ENCODE data around the gene VGLL4.
"Not testable (repeated sequence)": the region's sequence is repeated elsewhere in the genome, so short reads cannot be mapped to it uniquely, and the experiment has no call there.

The VGLL4 gene

GRCh38 chr3:11601446-11602238 lies 42.1 kb downstream of the VGLL4 start:
- H3K36me3 ChIP-seq (ENCODE audit: insufficient read depth, low read length) = peaks cover 84% of the 10 kb centered on the region
- DNase-seq = no peak
- H3K27ac ChIP-seq (ENCODE audit: low read length) = no peak overlapping the region
- no peaks in the 10 kb centered on the region for H3K27me3 ChIP-seq (ENCODE audit: insufficient read depth, low read length, poor library complexity)
- ATAC-seq (ENCODE audit: insufficient read depth, low read depth) = 0 out of 3 replicates have a peak, but pooled peaks have one; percentile 31
- no peak overlapping the region for H3K4me3 ChIP-seq (ENCODE audit: low read depth in 1 of 2, low read length in 2 of 2)
- no peak overlapping the region for H2AFZ ChIP-seq (ENCODE audit: low read depth, low read length)
- peaks cover 97% of the 10 kb centered on the region for H3K79me2 ChIP-seq (ENCODE audit: insufficient read depth, low read length)
- no peak overlapping the region for H3K4me2 ChIP-seq (ENCODE audit: insufficient read depth, low read length)
- H4K20me1 ChIP-seq (ENCODE audit: insufficient read depth, low read length) = peaks cover 69% of the 10 kb centered on the region
- no peaks in the 10 kb centered on the region for H3K4me1 ChIP-seq (ENCODE audit: insufficient read depth, low read length)
- TF ChIP-seq CTCF (IDR thresholded peaks at IDR 0.05; ENCODE audit: borderline replicate concordance, extremely low read depth, low read length, poor library complexity, severe bottlenecking) = no peak
- no peak for TF ChIP-seq EZH2 (IDR thresholded peaks at IDR 0.05; ENCODE audit: borderline replicate concordance, low read depth, low read length, severe bottlenecking)
- H3K9ac ChIP-seq (ENCODE audit: low read depth, low read length) = no peak overlapping the region
- H3K9me3 ChIP-seq (ENCODE audit: insufficient read depth, low read length, severe bottlenecking) = no peaks in the 10 kb centered on the region

DNA sequence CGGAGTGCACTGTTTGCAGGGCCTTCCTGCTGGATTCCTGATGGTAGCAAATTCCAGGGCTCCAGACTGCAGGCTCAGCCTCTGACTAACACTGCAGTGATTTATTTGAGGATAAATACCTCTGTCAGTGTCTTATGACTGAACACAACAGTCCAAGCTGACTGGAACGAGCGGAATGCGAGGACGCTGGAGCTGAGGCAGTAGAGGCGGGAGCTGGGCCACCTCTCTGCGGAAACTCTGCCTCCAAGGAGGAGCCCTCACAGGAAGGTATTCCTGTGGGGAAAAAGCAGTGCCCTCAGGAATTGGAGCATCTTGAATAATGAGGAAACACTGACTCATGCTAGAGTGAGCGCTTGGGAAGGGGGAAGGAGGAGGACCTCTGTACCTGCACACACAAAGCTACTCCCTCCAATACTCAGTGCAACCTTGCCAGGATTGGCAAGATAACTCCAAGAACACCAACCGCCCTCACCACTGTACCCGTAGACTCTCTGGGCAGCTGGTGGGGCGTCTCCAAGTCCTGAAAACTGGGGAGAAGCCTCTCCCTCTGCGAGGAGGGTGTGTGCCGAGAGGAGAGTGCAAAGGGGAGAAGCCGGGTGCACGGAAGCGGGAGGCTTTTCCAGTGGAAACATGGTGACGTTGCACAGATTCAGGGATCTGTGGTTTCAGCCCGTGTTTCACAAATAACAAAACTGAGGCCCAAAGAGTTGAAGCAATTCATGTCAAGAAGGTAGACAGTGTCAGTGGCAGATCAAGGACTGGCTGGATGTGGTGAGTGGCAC lies 43.0 kb downstream of the VGLL4 start:
- Histone ChIP-seq H3K4me1 (ENCODE audit: insufficient read depth, low read length) (no peaks in the 10 kb centered on the region), H3K36me3 (ENCODE audit: insufficient read depth, low read length) (peaks cover 84% of the 10 kb centered on the region), H3K27ac (ENCODE audit: low read length) (no peak overlapping the region), H4K20me1 (ENCODE audit: insufficient read depth, low read length) (peaks cover 64% of the 10 kb centered on the region), H3K9ac (ENCODE audit: low read depth, low read length) (no peak overlapping the region), H3K9me3 (ENCODE audit: insufficient read depth, low read length, severe bottlenecking) (no peaks in the 10 kb centered on the region), H3K79me2 (ENCODE audit: insufficient read depth, low read length) (peaks cover 96% of the 10 kb centered on the region), H3K27me3 (ENCODE audit: insufficient read depth, low read length, poor library complexity) (no peaks in the 10 kb centered on the region), H2AFZ (ENCODE audit: low read depth, low read length) (no peak overlapping the region), H3K4me2 (ENCODE audit: insufficient read depth, low read length) (no peak overlapping the region), H3K4me3 (ENCODE audit: low read depth in 1 of 2, low read length in 2 of 2) (no peak overlapping the region)
- TF ChIP-seq CTCF (IDR thresholded peaks at IDR 0.05; ENCODE audit: borderline replicate concordance, extremely low read depth, low read length, poor library complexity, severe bottlenecking) (no peak), EZH2 (IDR thresholded peaks at IDR 0.05; ENCODE audit: borderline replicate concordance, low read depth, low read length, severe bottlenecking) (no peak)
- no peak for ATAC-seq (ENCODE audit: insufficient read depth, low read depth)
- DNase-seq = no peak

DNA sequence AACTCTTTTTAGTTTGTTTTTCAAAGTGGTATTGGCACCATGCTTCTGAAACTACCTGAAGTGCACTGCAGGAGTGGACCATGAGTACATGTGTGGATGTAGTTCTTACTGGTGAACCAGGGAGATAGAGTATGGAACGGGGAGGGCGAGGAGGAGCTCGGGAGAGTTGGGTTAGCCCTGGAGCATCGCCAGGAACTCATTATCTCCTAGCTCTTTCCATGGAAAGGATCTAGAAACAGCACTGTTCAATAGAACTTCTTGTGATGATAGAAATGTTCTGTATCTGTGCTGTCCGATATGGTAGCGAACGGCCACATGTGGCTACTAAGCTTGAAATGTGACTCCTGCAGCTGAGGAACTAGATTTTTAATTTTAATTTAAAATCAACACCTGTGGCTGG lies 47.3 kb downstream of the VGLL4 start:
- peaks cover 93% of the 10 kb centered on the region for H3K79me2 ChIP-seq (ENCODE audit: insufficient read depth, low read length)
- H3K4me3 ChIP-seq (ENCODE audit: low read depth in 1 of 2, low read length in 2 of 2) = no peak overlapping the region
- TF ChIP-seq EZH2 (IDR thresholded peaks at IDR 0.05; ENCODE audit: borderline replicate concordance, low read depth, low read length, severe bottlenecking) (no peak), CTCF (IDR thresholded peaks at IDR 0.05; ENCODE audit: borderline replicate concordance, extremely low read depth, low read length, poor library complexity, severe bottlenecking) (no peak)
- no peak overlapping the region for H3K9ac ChIP-seq (ENCODE audit: low read depth, low read length)
- H3K27me3 ChIP-seq (ENCODE audit: insufficient read depth, low read length, poor library complexity) = no peaks in the 10 kb centered on the region
- H2AFZ ChIP-seq (ENCODE audit: low read depth, low read length) = no peak overlapping the region
- peaks cover 65% of the 10 kb centered on the region for H4K20me1 ChIP-seq (ENCODE audit: insufficient read depth, low read length)
- H3K4me1 ChIP-seq (ENCODE audit: insufficient read depth, low read length) = no peaks in the 10 kb centered on the region
- H3K36me3 ChIP-seq (ENCODE audit: insufficient read depth, low read length) = peaks cover 85% of the 10 kb centered on the region
- no peak overlapping the region for H3K4me2 ChIP-seq (ENCODE audit: insufficient read depth, low read length)
- ATAC-seq (ENCODE audit: insufficient read depth, low read depth) (no peak), DNase-seq (no peak)
- no peak overlapping the region for H3K27ac ChIP-seq (ENCODE audit: low read length)
- H3K9me3 ChIP-seq (ENCODE audit: insufficient read depth, low read length, severe bottlenecking) = no peaks in the 10 kb centered on the region

DNA sequence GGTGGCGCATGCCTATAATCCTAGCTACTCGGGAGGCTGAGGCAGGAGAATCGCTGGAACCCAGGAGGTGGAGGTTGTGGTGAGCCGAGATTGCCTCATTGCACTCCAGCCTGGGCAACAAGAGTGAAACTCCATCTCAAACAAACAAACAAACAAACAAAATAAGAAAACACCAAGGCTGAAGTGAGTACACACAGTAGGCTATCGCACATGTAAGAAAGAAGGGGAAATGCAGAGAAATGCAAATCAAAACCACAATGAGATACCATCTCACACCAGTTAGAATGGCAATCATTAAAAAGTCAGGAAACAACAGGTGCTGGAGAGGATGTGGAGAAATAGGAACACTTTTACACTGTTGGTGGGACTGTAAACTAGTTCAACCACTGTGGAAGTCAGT lies 48.7 kb downstream of the VGLL4 start:
- not testable (repeated sequence) for H2AFZ ChIP-seq (ENCODE audit: low read depth, low read length); H3K4me3 ChIP-seq (ENCODE audit: low read depth in 1 of 2, low read length in 2 of 2); H3K27ac ChIP-seq (ENCODE audit: low read length); H3K27me3 ChIP-seq (ENCODE audit: insufficient read depth, low read length, poor library complexity); H3K4me1 ChIP-seq (ENCODE audit: insufficient read depth, low read length); H3K4me2 ChIP-seq (ENCODE audit: insufficient read depth, low read length); DNase-seq; H3K9me3 ChIP-seq (ENCODE audit: insufficient read depth, low read length, severe bottlenecking); H3K9ac ChIP-seq (ENCODE audit: low read depth, low read length); ATAC-seq (ENCODE audit: insufficient read depth, low read depth)
- Histone ChIP-seq H4K20me1 (ENCODE audit: insufficient read depth, low read length) (peaks cover 66% of the 10 kb centered on the region), H3K79me2 (ENCODE audit: insufficient read depth, low read length) (peaks cover 93% of the 10 kb centered on the region), H3K36me3 (ENCODE audit: insufficient read depth, low read length) (peaks cover 85% of the 10 kb centered on the region)
